AG08395 (cell line): ENCODE results near the gene COQ3.
"Not testable (repeated sequence)": the region's sequence is repeated elsewhere in the genome, so short reads cannot be mapped to it uniquely, and the experiment has no call there.

Experiments
- DNase-seq: peaks from one replicate; pipeline ENCODE4 v3.0.0; 2012; ENCODE audit warnings: mixed read lengths, low spot score

The COQ3 gene

GRCh38 chr6:99384507-99384906 is 9.5 kb downstream of the COQ3 start:
- DNase-seq = no peak

- no peak for DNase-seq
Measured at GRCh38 chr6:99378636-99379035, 15.4 kb downstream of the COQ3 start.

GRCh38 chr6:99369533-99369932 is 24.5 kb downstream of the COQ3 start:
- DNase-seq = no peak

- DNase-seq = no peak
Measured at GRCh38 chr6:99366852-99367251, 27.1 kb downstream of the COQ3 start.

- no peak for DNase-seq
Measured at GRCh38 chr6:99364026-99364425, 30.0 kb downstream of the COQ3 start.

- no peak for DNase-seq
Measured at GRCh38 chr6:99362678-99363268, 31.2 kb downstream of the COQ3 start.

- no peak for DNase-seq
Measured at GRCh38 chr6:99359800-99360199, 34.2 kb downstream of the COQ3 start.

GRCh38 chr6:99356641-99357040 is 37.4 kb downstream of the COQ3 start:
- DNase-seq = no peak

- DNase-seq = no peak
Measured at GRCh38 chr6:99354983-99355382, 39.0 kb downstream of the COQ3 start.

GRCh38 chr6:99353126-99353525 is 40.9 kb downstream of the COQ3 start:
- no peak for DNase-seq

GRCh38 chr6:99350573-99350972 is 43.4 kb downstream of the COQ3 start:
- DNase-seq = no peak

- DNase-seq = peak; percentile 26
Measured at GRCh38 chr6:99349171-99350141, 44.5 kb downstream of the COQ3 start, which contains the start of gene FAXC. TSS of gene FAXC (minus strand) at chr6:99349674. CDS start at chr6:99349372, 302 bp downstream.

- DNase-seq = no peak
Measured at GRCh38 chr6:99348288-99349170, 45.5 kb downstream of the COQ3 start.

GRCh38 chr6:99347804-99348203 is 46.2 kb downstream of the COQ3 start:
- DNase-seq = no peak

GRCh38 chr6:99346595-99346994 is 47.4 kb downstream of the COQ3 start:
- DNase-seq = no peak

GRCh38 chr6:99345164-99345563 is 48.8 kb downstream of the COQ3 start:
- no peak for DNase-seq

- DNase-seq = peak; percentile 9
Measured at GRCh38 chr6:99344289-99344688, 49.7 kb downstream of the COQ3 start.

- no peak for DNase-seq
Measured at GRCh38 chr6:99341862-99342455, 52.0 kb downstream of the COQ3 start.

GRCh38 chr6:99338188-99338587 is 55.8 kb downstream of the COQ3 start:
- no peak for DNase-seq

- not testable (repeated sequence) for DNase-seq
Measured at GRCh38 chr6:99335298-99335697, 58.7 kb downstream of the COQ3 start.

GRCh38 chr6:99334526-99335127 is 59.4 kb downstream of the COQ3 start:
- peak; percentile 53 for DNase-seq
